AG04450 (cell line): ENCODE data around the gene FAIM. TPM values are rescaled to one million over a fixed set of nuclear protein-coding genes. Genes with fewer than 3 reads are reported as not detected.

Experiments
- CTCF ChIA-PET: fragments of 300-600, 350-600 bp; formaldehyde crosslinking; extraction: SDS; loops from one replicate; lab custom pipeline; 2022; ENCODE audit warnings: antibody characterized with exemption, inconsistent platforms; lab: Charles Lee
- POLR2A ChIA-PET: fragments of 350-600 bp; formaldehyde crosslinking; extraction: SDS; loops from one replicate; lab custom pipeline; 2021; ENCODE audit warnings: antibody characterized with exemption, inconsistent platforms; lab: Yijun Ruan, JAX
- DNase-seq: peaks from one replicate; pipeline ENCODE4 v3.0.0-alpha.2; 2011; ENCODE audit warnings: low read depth, low spot score
- H3K27ac ChIP-seq: one replicate; pipeline ENCODE4 v1.5.1; 2012; ENCODE audit warnings: low read depth, low read length, control low read depth
- H3K27me3 ChIP-seq: one replicate; pipeline ENCODE4 v1.6.0; 2012; ENCODE audit warnings: low read length; ENCODE audit not compliant: control insufficient read depth, insufficient read depth
- H3K4me3 ChIP-seq: 2 replicates; pipeline ENCODE4 v1.5.1; 2011; ENCODE audit warnings: mild to moderate bottlenecking, low read depth, low read length, control low read depth
- H3K9me3 ChIP-seq: 2 replicates; pipeline ENCODE4 v1.5.1; 2012; ENCODE audit warnings: low read length; ENCODE audit not compliant: control insufficient read depth, insufficient read depth
- polyA plus RNA-seq: library from polyadenylated mRNA; depleted of rRNA; stranded (reverse); fragments of >200 nt; gene quantifications from 2 replicates; pipeline ENCODE4 v1.2.3, GENCODE V29; 2011
- TF ChIP-seq, protein P1 (sequence below): IDR thresholded peaks from 2 replicates; pipeline ENCODE4 v1.5.1; 2011; ENCODE audit warnings: low read depth, low read length, control low read depth, inconsistent platforms

Gene FAIM
- polyA plus RNA-seq, 1 experiment: 5.7 TPM

DNA sequence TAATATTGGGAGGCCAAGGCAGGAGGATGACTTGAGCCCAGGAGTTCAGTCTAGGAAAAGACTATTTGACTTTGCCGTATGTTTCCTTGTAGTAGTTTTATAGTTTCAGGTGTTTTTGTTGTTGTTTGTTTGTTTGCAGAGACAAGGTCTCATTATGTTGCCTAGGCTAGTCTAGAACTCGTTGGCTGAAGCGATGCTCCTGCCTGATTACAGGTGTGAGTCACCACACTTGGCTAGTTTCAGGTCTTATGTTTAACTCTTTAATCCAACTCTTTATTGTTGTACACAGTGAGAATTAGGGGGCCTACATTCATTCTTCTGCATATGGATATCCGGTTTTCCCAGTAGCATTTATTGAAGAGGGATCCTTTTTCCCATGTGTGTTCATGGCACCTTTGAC lies 32.0 kb downstream of the FAIM start:
- Histone ChIP-seq H3K9me3 (peaks cover 3% of the 10 kb centered on the region; the same call in 1 of the 2 replicates), H3K27ac (no peak overlapping the region), H3K4me3 (no peak overlapping the region), H3K27me3 (no peaks in the 10 kb centered on the region)
- TF ChIP-seq, protein P1, sequence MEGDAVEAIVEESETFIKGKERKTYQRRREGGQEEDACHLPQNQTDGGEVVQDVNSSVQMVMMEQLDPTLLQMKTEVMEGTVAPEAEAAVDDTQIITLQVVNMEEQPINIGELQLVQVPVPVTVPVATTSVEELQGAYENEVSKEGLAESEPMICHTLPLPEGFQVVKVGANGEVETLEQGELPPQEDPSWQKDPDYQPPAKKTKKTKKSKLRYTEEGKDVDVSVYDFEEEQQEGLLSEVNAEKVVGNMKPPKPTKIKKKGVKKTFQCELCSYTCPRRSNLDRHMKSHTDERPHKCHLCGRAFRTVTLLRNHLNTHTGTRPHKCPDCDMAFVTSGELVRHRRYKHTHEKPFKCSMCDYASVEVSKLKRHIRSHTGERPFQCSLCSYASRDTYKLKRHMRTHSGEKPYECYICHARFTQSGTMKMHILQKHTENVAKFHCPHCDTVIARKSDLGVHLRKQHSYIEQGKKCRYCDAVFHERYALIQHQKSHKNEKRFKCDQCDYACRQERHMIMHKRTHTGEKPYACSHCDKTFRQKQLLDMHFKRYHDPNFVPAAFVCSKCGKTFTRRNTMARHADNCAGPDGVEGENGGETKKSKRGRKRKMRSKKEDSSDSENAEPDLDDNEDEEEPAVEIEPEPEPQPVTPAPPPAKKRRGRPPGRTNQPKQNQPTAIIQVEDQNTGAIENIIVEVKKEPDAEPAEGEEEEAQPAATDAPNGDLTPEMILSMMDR: no peak
- ChIA-PET POLR2A (no interaction called here), CTCF (interaction anchor here (0.6 kb wide), 1 partner anchor 46 kb away, joined by 3 read pairs; no protein-coding TSS in a partner anchor)
- DNase-seq: no peak

DNA sequence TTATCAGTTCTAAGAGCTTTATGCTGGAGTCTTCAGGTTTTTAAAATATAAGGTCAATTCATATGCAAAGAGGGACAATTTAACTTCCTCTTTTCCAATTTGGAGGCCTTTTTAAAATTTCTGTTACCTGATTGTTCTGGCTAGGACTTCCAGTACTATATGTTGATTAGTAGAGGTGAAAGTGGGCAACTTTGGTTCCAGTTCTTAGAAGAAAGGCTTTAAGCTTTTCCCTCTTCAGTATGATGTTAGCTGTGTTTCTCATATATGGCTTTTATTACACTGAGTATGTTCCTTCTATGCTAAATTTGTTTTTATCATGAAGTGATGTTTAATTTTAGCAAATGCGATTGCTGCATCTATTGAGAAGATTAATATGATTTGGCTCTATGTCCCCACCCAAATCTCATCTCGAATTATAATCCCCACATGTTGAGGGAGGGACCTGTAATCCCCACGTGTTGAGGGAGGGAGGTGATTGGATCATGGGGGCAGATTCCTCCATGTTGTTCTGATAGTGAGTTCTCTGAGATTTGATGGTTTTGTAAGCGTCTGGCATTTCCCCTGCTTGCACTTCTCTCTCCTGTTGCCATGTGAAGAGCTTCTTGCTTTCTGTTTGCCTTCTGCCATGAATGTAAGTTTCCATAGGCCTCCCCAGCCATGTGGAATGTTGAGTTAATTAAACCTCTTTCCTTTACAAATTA lies 33.8 kb downstream of the FAIM start:
- H3K4me3 ChIP-seq: no peak overlapping the region
- ChIA-PET CTCF (no interaction called here), POLR2A (no interaction called here)
- H3K27me3 ChIP-seq: no peaks in the 10 kb centered on the region
- TF ChIP-seq, protein P1: no peak
- H3K9me3 ChIP-seq: peaks cover 3% of the 10 kb centered on the region; the same call in 1 of the 2 replicates
- H3K27ac ChIP-seq: no peak overlapping the region
- DNase-seq: no peak

DNA sequence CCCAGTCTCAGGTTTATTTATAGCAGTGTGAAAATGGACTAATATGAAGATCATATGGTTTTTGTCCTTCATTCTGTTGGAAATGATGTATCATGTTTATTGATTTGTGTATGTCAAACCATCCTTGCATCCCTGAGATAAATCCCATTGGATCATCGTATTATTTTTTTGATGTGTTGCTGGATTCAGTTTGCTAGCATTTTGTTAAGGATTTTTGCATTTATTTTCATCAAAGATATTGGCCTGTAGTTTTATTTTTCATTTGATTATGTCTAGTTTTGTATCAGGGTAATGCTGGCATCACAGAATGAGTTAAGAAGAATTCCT lies 34.3 kb downstream of the FAIM start:
- no peak for DNase-seq
- Histone ChIP-seq H3K4me3 (no peak overlapping the region), H3K9me3 (peaks cover 3% of the 10 kb centered on the region; the same call in 1 of the 2 replicates), H3K27ac (no peak overlapping the region), H3K27me3 (no peaks in the 10 kb centered on the region)
- ChIA-PET CTCF (no interaction called here), POLR2A (no interaction called here)
- TF ChIP-seq, protein P1: no peak

DNA sequence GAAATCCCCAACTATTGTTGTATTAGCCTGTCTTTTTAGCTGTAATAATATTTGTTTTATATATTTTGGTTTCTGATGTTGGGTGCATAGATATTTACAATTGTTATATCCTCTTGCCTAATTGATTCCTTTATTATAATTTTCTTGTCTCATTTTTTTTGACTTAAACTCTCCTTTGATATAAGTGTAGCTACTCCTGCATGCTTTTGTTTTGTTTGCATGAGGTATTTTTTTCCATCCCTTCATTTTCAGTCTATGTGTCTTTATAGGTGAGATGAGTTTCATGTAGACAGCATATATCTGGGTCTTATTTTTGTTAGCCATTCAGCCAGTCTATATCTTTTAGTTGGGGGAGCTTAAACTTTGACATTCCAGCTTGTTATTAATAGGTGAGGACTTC lies 37.4 kb downstream of the FAIM start:
- POLR2A ChIA-PET: no interaction called here

DNA sequence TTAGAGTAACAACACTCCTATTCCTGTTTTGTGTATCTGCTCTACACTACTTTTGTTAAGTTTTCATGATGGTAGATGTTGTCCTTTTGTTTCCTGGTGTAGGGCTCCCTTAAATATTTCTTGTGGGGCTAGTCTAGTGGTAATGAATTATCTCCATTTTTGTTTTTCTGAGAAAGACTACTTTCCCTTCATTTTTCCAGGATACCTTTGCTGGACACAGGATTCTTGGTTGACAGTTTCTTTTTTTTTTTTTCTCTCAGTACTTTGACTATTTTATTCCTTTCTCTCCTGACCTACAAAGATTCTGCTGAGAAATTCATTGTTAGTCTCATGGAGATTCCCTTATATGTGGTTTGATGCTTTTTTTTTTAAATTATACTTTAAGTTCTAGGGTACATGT lies 37.9 kb downstream of the FAIM start:
- H3K27me3 ChIP-seq: no peaks in the 10 kb centered on the region
- no peak for DNase-seq
- CTCF ChIA-PET: interaction anchor here (1.3 kb wide), 1 partner anchor 269 kb away, joined by 4 read pairs; no protein-coding TSS in a partner anchor
- peaks cover 12% of the 10 kb centered on the region for H3K9me3 ChIP-seq
- no peak overlapping the region for H3K27ac ChIP-seq
- H3K4me3 ChIP-seq: no peak overlapping the region
- POLR2A ChIA-PET: no interaction called here
- TF ChIP-seq, protein P1: no peak

More for the DNA sequence above, 37.4 kb downstream of the FAIM start:
- TF ChIP-seq, protein P1: no peak
- CTCF ChIA-PET: interaction anchor here (1.3 kb wide), 1 partner anchor 270 kb away, joined by 4 read pairs; no protein-coding TSS in a partner anchor
- Histone ChIP-seq H3K27ac (no peak overlapping the region), H3K9me3 (peaks cover 12% of the 10 kb centered on the region), H3K27me3 (no peaks in the 10 kb centered on the region), H3K4me3 (no peak overlapping the region)
- DNase-seq: no peak
